LNCAP (cell line): Measurements from ENCODE around the gene NEK8.
A peak's percentile ranks its signal among the peaks of the same experiment; 100 is the strongest.

Source experiments
- CTCF ChIP-seq: fragments of 450-650 bp; IDR thresholded peaks from 2 replicates; pipeline ENCODE4 v1.5.1; 2017; ENCODE audit warnings: mild to moderate bottlenecking

The NEK8 gene

GRCh38 chr17:28743243-28744103 is 14.9 kb downstream of the NEK8 start, which contains the start of gene TRAF4:
Gene TRAF4, plus strand, starts transcription at chr17:28744011. Its CDS starts 102 bp downstream, at chr17:28744113.
- peak; percentile 21; the same call in 1 of the 2 replicates for TF ChIP-seq CTCF

GRCh38 chr17:28744104-28744971 is 15.8 kb downstream of the NEK8 start:
- peak; percentile 3; the same call in 1 of the 2 replicates for TF ChIP-seq CTCF

GRCh38 chr17:28744972-28745785 is 16.6 kb downstream of the NEK8 start:
- no peak for TF ChIP-seq CTCF

GRCh38 chr17:28745786-28746411 is 17.3 kb downstream of the NEK8 start:
- no peak for TF ChIP-seq CTCF

- no peak for TF ChIP-seq CTCF
Observed at GRCh38 chr17:28746611-28747050, 18.0 kb downstream of the NEK8 start.

GRCh38 chr17:28747051-28747691 is 18.6 kb downstream of the NEK8 start:
- TF ChIP-seq CTCF = no peak
